OCI-LY7 (cell line): ENCODE data around the gene ATP5F1B. TPM values are rescaled to one million over a fixed set of nuclear protein-coding genes. Genes with fewer than 3 reads are reported as not detected.

Experiments
- BruUV-seq: library from RNA; stranded (reverse); fragments of 400-500 nt; replicated peaks from 2 replicates; lab custom pipeline; 2021; lab: Mats Ljungman, UMichigan
- CTCF ChIA-PET: fragments of 300-600 bp; sonication (Branson Sonifier 250); formaldehyde crosslinking; loops from one replicate; lab custom pipeline; 2022; ENCODE audit warnings: antibody characterized with exemption; ENCODE audit not compliant: unreplicated experiment; lab: Charles Lee
- POLR2A ChIA-PET: fragments of 300-600 bp; sonication (Branson Sonifier 250); formaldehyde crosslinking; loops from one replicate; lab custom pipeline; 2022; ENCODE audit warnings: antibody characterized with exemption; lab: Charles Lee
- DNase-seq: peaks from one replicate; pipeline ENCODE4 v3.0.0-alpha.2; 2015; ENCODE audit warnings: low spot score
- H2AFZ ChIP-seq: fragments of 200-600 bp; sonication (generic), shearing (Covaris generic); 2 replicates; pipeline ENCODE4 v1.6.1; 2014; ENCODE audit warnings: mild to moderate bottlenecking, antibody characterized with exemption, low read length, moderate library complexity
- H3K27ac ChIP-seq: fragments of 200-600 bp; sonication (generic); 2 replicates; pipeline ENCODE4 v1.5.1; 2014; ENCODE audit warnings: mixed run types, low read depth, mild to moderate bottlenecking, moderate library complexity, low read length, inconsistent platforms; ENCODE audit not compliant: poor library complexity, severe bottlenecking
- H3K36me3 ChIP-seq: fragments of 200-600 bp; sonication (generic); 2 replicates; pipeline ENCODE4 v1.6.1; 2014; ENCODE audit warnings: mild to moderate bottlenecking, antibody characterized with exemption, low read length, moderate library complexity, mixed read lengths; ENCODE audit not compliant: insufficient read depth
- H3K4me1 ChIP-seq: fragments of 200-600 bp; sonication (generic); 2 replicates; pipeline ENCODE4 v1.5.1; 2014; ENCODE audit warnings: mild to moderate bottlenecking, low read length; ENCODE audit not compliant: insufficient read depth, poor library complexity, severe bottlenecking
- H3K4me2 ChIP-seq: fragments of 200-600 bp; sonication (generic); 2 replicates; pipeline ENCODE4 v1.6.1; 2014; ENCODE audit warnings: mild to moderate bottlenecking, low read length
- H3K4me3 ChIP-seq: fragments of 200-600 bp; sonication (generic); 2 replicates; pipeline ENCODE4 v1.5.1; 2014; ENCODE audit warnings: mild to moderate bottlenecking, low read depth, low read length; ENCODE audit not compliant: poor library complexity, severe bottlenecking
- H3K79me2 ChIP-seq: fragments of 200-600 bp; sonication (generic); 2 replicates; pipeline ENCODE4 v1.6.1; 2016; ENCODE audit warnings: low read depth, mild to moderate bottlenecking, low read length, moderate library complexity, mixed read lengths; ENCODE audit not compliant: insufficient read depth
- H3K9me2 ChIP-seq: fragments of 200-600 bp; sonication (generic); 2 replicates; pipeline ENCODE4 v1.6.1; 2016; ENCODE audit warnings: mild to moderate bottlenecking, low read length, mixed read lengths; ENCODE audit not compliant: insufficient read depth
- H3K9me3 ChIP-seq: fragments of 200-600 bp; sonication (generic); 2 replicates; pipeline ENCODE4 v1.6.1; 2014; ENCODE audit warnings: mild to moderate bottlenecking, mixed run types, low read length, mixed read lengths
- H4K20me1 ChIP-seq: fragments of 200-600 bp; sonication (generic); 2 replicates; pipeline ENCODE4 v1.6.1; 2014; ENCODE audit warnings: mild to moderate bottlenecking, antibody characterized with exemption, low read length, moderate library complexity, mixed read lengths; ENCODE audit not compliant: insufficient read depth
- EZH2phosphoT487 ChIP-seq: fragments of 200-600 bp; sonication (generic); IDR thresholded peaks from 2 replicates; pipeline ENCODE4 v1.6.1; 2018; ENCODE audit warnings: low read depth, borderline replicate concordance, mild to moderate bottlenecking, mixed run types, antibody characterized with exemption, low read length, moderate library complexity, mixed read lengths
- intact Hi-C: fragments of 100-400 bp; cut with micrococcal nuclease; formaldehyde crosslinking; loops from one replicate; pipeline ENCODE4 v1.10.0; 2022; ENCODE audit not compliant: unreplicated experiment
- small RNA-seq: library from RNA; depleted of rRNA; stranded (forward); fragments of <200 nt; gene quantifications from one replicate; pipeline ENCODE3, GENCODE V24; 2014
- total RNA-seq, 2 experiments: library from RNA; depleted of rRNA in 1 of 2; stranded (reverse); fragments of >200 nt in 1 of 2; shearing (Covaris generic) in 1 of 2; gene quantifications; 2 replicates each; pipeline ENCODE4 v1.2.3, GENCODE V29; 2014 to 2022
- TF ChIP-seq, protein P1 (sequence below): fragments of 200-600 bp; sonication (generic); conservative IDR thresholded peaks from 2 replicates; pipeline ENCODE4 v1.5.1; 2014; ENCODE audit warnings: mild to moderate bottlenecking, antibody characterized with exemption, low read length, moderate library complexity, mixed read lengths

ATP5F1B gene
- total RNA-seq, 2 experiments from 2014 or later: 385 to 732 TPM

DNA sequence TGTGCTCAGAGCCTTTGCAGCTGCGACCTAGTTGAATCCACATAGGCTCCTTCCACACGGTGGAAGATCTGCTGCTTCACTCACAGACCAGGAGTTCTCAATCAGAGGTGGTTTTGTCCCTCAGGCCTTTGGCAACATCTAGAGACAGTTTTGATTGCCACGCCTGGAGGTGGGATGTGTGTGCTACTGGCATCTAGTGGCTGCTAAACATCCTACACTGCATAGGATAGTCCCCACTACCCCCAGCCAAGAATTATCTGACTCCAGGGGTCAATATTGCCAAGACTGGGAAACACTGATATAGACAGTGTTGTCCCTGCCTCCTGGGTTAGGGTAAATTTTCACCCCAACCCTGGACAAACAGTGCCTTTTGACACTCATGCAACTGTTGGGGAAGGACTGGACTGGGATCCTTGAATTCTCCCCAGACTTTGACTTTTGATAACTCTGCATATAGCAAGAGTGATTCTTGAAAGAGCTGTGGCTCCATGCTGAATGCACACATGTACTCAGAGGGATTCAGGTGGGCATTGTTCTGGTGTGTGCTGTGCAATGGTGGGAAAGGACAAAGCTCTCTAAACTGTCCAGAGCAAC, 55.5 kb downstream of the ATP5F1B start:
- no peak overlapping the region for H3K27ac ChIP-seq
- no peak overlapping the region for H3K4me3 ChIP-seq
- H3K79me2 ChIP-seq: no peaks in the 10 kb centered on the region
- POLR2A ChIA-PET: interaction anchor here (1.1 kb wide), 1 partner anchor 69 kb away, joined by 3 read pairs; the partner anchor contains the start of gene RBMS2
- TF ChIP-seq, protein P1, sequence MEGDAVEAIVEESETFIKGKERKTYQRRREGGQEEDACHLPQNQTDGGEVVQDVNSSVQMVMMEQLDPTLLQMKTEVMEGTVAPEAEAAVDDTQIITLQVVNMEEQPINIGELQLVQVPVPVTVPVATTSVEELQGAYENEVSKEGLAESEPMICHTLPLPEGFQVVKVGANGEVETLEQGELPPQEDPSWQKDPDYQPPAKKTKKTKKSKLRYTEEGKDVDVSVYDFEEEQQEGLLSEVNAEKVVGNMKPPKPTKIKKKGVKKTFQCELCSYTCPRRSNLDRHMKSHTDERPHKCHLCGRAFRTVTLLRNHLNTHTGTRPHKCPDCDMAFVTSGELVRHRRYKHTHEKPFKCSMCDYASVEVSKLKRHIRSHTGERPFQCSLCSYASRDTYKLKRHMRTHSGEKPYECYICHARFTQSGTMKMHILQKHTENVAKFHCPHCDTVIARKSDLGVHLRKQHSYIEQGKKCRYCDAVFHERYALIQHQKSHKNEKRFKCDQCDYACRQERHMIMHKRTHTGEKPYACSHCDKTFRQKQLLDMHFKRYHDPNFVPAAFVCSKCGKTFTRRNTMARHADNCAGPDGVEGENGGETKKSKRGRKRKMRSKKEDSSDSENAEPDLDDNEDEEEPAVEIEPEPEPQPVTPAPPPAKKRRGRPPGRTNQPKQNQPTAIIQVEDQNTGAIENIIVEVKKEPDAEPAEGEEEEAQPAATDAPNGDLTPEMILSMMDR: peak; percentile 82
- no peak for TF ChIP-seq EZH2phosphoT487
- no peaks in the 10 kb centered on the region for H3K9me2 ChIP-seq
- peak; percentile 59 for DNase-seq
- intact Hi-C loops: loop anchor here (5.0 kb wide), 1 partner anchor 78 kb away; no protein-coding TSS in a partner anchor
- no peak overlapping the region for H3K4me2 ChIP-seq
- peaks cover 20% of the 10 kb centered on the region for H3K4me1 ChIP-seq
- CTCF ChIA-PET: interaction anchor here (0.5 to 1.1 kb wide), 3 partner anchors 9 to 46 kb away, joined by 3 to 4 read pairs (median 3); no protein-coding TSS in a partner anchor
- BruUV-seq: no TSS peak
- no peaks in the 10 kb centered on the region for H3K9me3 ChIP-seq
- H4K20me1 ChIP-seq: no peaks in the 10 kb centered on the region
- no peak overlapping the region for H2AFZ ChIP-seq
- peaks cover 5% of the 10 kb centered on the region; the same call in 1 of the 2 replicates for H3K36me3 ChIP-seq

DNA sequence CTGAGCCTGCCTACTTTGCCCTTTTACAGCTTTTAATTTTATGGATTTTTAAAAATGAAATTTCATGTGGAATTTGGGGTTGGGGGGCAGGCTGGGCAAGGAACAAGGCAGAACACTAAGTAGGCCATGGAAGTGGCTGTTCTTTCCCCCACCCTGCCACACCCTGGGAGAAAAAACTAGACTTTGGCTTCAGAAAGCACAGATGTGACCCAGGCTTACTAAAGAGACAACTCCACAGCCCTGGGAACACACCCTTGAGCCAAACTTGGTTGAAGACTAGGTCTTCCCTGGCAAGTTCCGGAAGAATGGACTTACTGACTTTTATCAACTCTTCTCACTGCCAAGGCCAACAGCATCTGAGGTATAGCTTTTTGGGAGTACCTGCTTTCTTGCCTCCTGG, 56.0 kb downstream of the ATP5F1B start:
- Histone ChIP-seq H3K4me3 (no peak overlapping the region), H3K4me1 (peaks cover 20% of the 10 kb centered on the region), H3K79me2 (no peaks in the 10 kb centered on the region), H3K4me2 (no peak overlapping the region), H2AFZ (no peak overlapping the region), H3K36me3 (peaks cover 3% of the 10 kb centered on the region; the same call in 1 of the 2 replicates), H4K20me1 (no peaks in the 10 kb centered on the region), H3K27ac (no peak overlapping the region), H3K9me3 (no peaks in the 10 kb centered on the region), H3K9me2 (no peaks in the 10 kb centered on the region)
- ChIA-PET CTCF (interaction anchor here (1.1 kb wide), 1 partner anchor 47 kb away, joined by 3 read pairs; no protein-coding TSS in a partner anchor), POLR2A (interaction anchor here (1.0 kb wide), 1 partner anchor 32 kb away, joined by 3 read pairs; no protein-coding TSS in a partner anchor)
- intact Hi-C loops: loop anchor here (5.0 kb wide), 1 partner anchor 77 kb away; no protein-coding TSS in a partner anchor
- TF ChIP-seq EZH2phosphoT487: no peak
- TF ChIP-seq, protein P1: no peak
- no peak for DNase-seq
- no TSS peak for BruUV-seq

Small RNAs within 50 kb of the gene (small RNA-seq; reads per million reads assigned to genes)
- gene RN7SL809P: not detected
- not detected for gene RNU6-343P
- gene SNORD59A: 895 reads per million, percentile 100 among the genes with 10 or more reads in this experiment

Other genes starting within 250 kb of the ATP5F1B start
- 44.8 and 46.5 TPM in 2 replicates for gene TIMELESS, start 196.6 kb downstream of the ATP5F1B start, total RNA-seq (2014; rRNA removed; shearing (Covaris generic))
- 103 and 115 TPM in 2 replicates for gene TIMELESS, start 196.6 kb downstream of the ATP5F1B start, total RNA-seq (2022)
- gene MIP, start 191.3 kb downstream of the ATP5F1B start, total RNA-seq (2014; rRNA removed; shearing (Covaris generic)): not detected in 2 replicates
- 0.57 TPM in 1 of 2 replicates, not detected in the other for gene MIP, start 191.3 kb downstream of the ATP5F1B start, total RNA-seq (2022)
- gene SPRYD4, start 177.4 kb downstream of the ATP5F1B start, total RNA-seq (2014; rRNA removed; shearing (Covaris generic)): 5.3 and 5.9 TPM in 2 replicates
- gene SPRYD4, start 177.4 kb downstream of the ATP5F1B start, total RNA-seq (2022): 6.9 and 7.5 TPM in 2 replicates
- gene GLS2, start 157.8 kb downstream of the ATP5F1B start, total RNA-seq (2014; rRNA removed; shearing (Covaris generic)): not detected in 2 replicates
- gene GLS2, start 157.8 kb downstream of the ATP5F1B start, total RNA-seq (2022): not detected in 2 replicates
- gene RBMS2, start 124.2 kb downstream of the ATP5F1B start, total RNA-seq (2014; rRNA removed; shearing (Covaris generic)): 0.32 and 2.2 TPM in 2 replicates
- gene RBMS2, start 124.2 kb downstream of the ATP5F1B start, total RNA-seq (2022): 0.27 and 1.1 TPM in 2 replicates
- 37.5 and 40.6 TPM in 2 replicates for gene BAZ2A, start 15.7 kb downstream of the ATP5F1B start, total RNA-seq (2014; rRNA removed; shearing (Covaris generic))
- 139 and 153 TPM in 2 replicates for gene BAZ2A, start 15.7 kb downstream of the ATP5F1B start, total RNA-seq (2022)
- gene PTGES3, start 42.3 kb upstream of the ATP5F1B start, total RNA-seq (2014; rRNA removed; shearing (Covaris generic)): 77.3 and 91.2 TPM in 2 replicates
- 231 and 269 TPM in 2 replicates for gene PTGES3, start 42.3 kb upstream of the ATP5F1B start, total RNA-seq (2022)
- gene NACA, start 79.3 kb upstream of the ATP5F1B start, total RNA-seq (2014; rRNA removed; shearing (Covaris generic)): 1,560 and 1,723 TPM in 2 replicates
- 879 and 892 TPM in 2 replicates for gene NACA, start 79.3 kb upstream of the ATP5F1B start, total RNA-seq (2022)
- 17.1 and 20.4 TPM in 2 replicates for gene PRIM1, start 106.3 kb upstream of the ATP5F1B start, total RNA-seq (2014; rRNA removed; shearing (Covaris generic))
- gene PRIM1, start 106.3 kb upstream of the ATP5F1B start, total RNA-seq (2022): 49.5 and 53.5 TPM in 2 replicates
- gene HSD17B6, start 117.3 kb upstream of the ATP5F1B start, total RNA-seq (2014; rRNA removed; shearing (Covaris generic)): 1.2 and 1.4 TPM in 2 replicates
- gene HSD17B6, start 117.3 kb upstream of the ATP5F1B start, total RNA-seq (2022): 6.0 and 6.6 TPM in 2 replicates